HepG2 (cell line): ENCODE results near the gene SCN2A. TPM values are rescaled to one million over a fixed set of nuclear protein-coding genes. Genes with fewer than 3 reads are reported as not detected.

ENCODE experiments used
- ATAC-seq: fragments of 200-7000 bp; cut with Tn5 transposase; 3 replicates; pipeline ENCODE4 v1.9.1; 2020; ENCODE audit warnings: mild to moderate bottlenecking, moderate library complexity
- BruUV-seq: library from RNA; stranded (reverse); fragments of 400-500 nt; replicated peaks from 2 replicates; lab custom pipeline; 2021; lab: Mats Ljungman, UMichigan
- CTCF ChIA-PET: fragments of 300-600 bp; formaldehyde crosslinking; extraction: SDS; loops from one replicate; lab custom pipeline; 2021; ENCODE audit warnings: low total read pairs, inconsistent platforms, low intra/inter-chr PET ratio; lab: Yijun Ruan, JAX
- POLR2A ChIA-PET: fragments of 350-600 bp; sonication (Branson Sonifier 250); formaldehyde crosslinking; loops from one replicate; lab custom pipeline; 2020; ENCODE audit warnings: antibody characterized with exemption, inconsistent platforms; lab: Yijun Ruan, JAX
- DNase-seq: peaks from one replicate; pipeline ENCODE4 v3.0.0-alpha.2; 2015; ENCODE audit warnings: low spot score
- FAIRE-seq: peaks from 3 replicates; lab custom pipeline; 2011; peaks lifted over from hg19 to GRCh38; lab: Jason Lieb, UNC
- H2AFZ ChIP-seq: one replicate; pipeline ENCODE4 v1.6.1; 2011; ENCODE audit warnings: low read length, inconsistent platforms
- H3K27ac ChIP-seq: fragments of 300-600 bp; 3 replicates; pipeline ENCODE4 v1.8.0; 2011; ENCODE audit warnings: mixed run types, mild to moderate bottlenecking, mixed read lengths, low read length, inconsistent platforms; ENCODE audit not compliant: insufficient read depth; ENCODE audit errors: extremely low read length
- H3K27me3 ChIP-seq, 2 experiments: fragments of 200-600 bp in 1 of 2; 2 replicates in 1 of 2; 3 replicates in 1 of 2; pipeline versions ENCODE4 v1.6.0 to v1.8.0; 2011; ENCODE audit warnings: low read length in 2 of 2, mild to moderate bottlenecking in 2 of 2, moderate library complexity in 2 of 2, inconsistent platforms in 1 of 2; ENCODE audit not compliant: insufficient read depth in 2 of 2, control insufficient read depth in 1 of 2
- H3K36me3 ChIP-seq, 2 experiments: fragments of 200-600 bp in 1 of 2; replicated peaks in 1 of 2; 2 replicates in 1 of 2; 3 replicates in 1 of 2; pipeline versions ENCODE4 v1.5.1 to v1.8.0; 2011; ENCODE audit warnings: low read length in 2 of 2, inconsistent platforms in 1 of 2; ENCODE audit not compliant: insufficient read depth in 2 of 2, control insufficient read depth in 1 of 2
- H3K4me1 ChIP-seq: 2 replicates; pipeline ENCODE4 v1.5.1; 2012; ENCODE audit warnings: low read length, inconsistent platforms; ENCODE audit not compliant: insufficient read depth
- H3K4me2 ChIP-seq: 2 replicates; pipeline ENCODE4 v1.6.0; 2011; ENCODE audit warnings: low read depth, low read length, inconsistent platforms
- H3K4me3 ChIP-seq, 3 experiments: fragments of 200-600 bp in 1 of 3; sonication (generic), shearing (Covaris generic) in 1 of 3; replicated peaks in 1 of 3; 2 replicates each; pipeline ENCODE4 v1.5.1; 2011 to 2016; ENCODE audit warnings: low read length in 3 of 3, inconsistent platforms in 2 of 3, low read depth in 2 of 3, mild to moderate bottlenecking in 2 of 3, control low read depth in 1 of 3, mixed read lengths in 1 of 3; ENCODE audit not compliant: insufficient read depth in 1 of 3
- H3K79me2 ChIP-seq: one replicate; pipeline ENCODE4 v1.6.1; 2011; ENCODE audit warnings: low read length, inconsistent platforms; ENCODE audit not compliant: insufficient read depth
- H3K9ac ChIP-seq: 2 replicates; pipeline ENCODE4 v1.6.0; 2011; ENCODE audit warnings: mild to moderate bottlenecking, low read depth, low read length, inconsistent platforms; ENCODE audit not compliant: insufficient read depth
- H3K9me3 ChIP-seq: 2 replicates; pipeline ENCODE4 v1.5.1; 2012; ENCODE audit warnings: mild to moderate bottlenecking, low read length
- H4K20me1 ChIP-seq: 2 replicates; pipeline ENCODE4 v1.6.0; 2011; ENCODE audit warnings: inconsistent platforms, mild to moderate bottlenecking, low read length, moderate library complexity; ENCODE audit not compliant: insufficient read depth
- AHDC1 ChIP-seq: sonication (generic); formaldehyde crosslinking; IDR thresholded peaks from 2 replicates; pipeline ENCODE4 v1.5.1; 2020; ENCODE audit warnings: mild to moderate bottlenecking, missing genetic modification reagents, borderline replicate concordance
- DRAP1 ChIP-seq: IDR thresholded peaks from 2 replicates; pipeline ENCODE4 v1.6.1; 2016; ENCODE audit warnings: missing genetic modification reagents, missing compliant biosample characterization
- MAFF ChIP-seq: IDR thresholded peaks from 2 replicates; pipeline ENCODE4 v1.6.1; 2011; ENCODE audit warnings: low read depth, low read length, improper control_type of control experiment
- NFAT5 ChIP-seq: sonication (generic); formaldehyde crosslinking; IDR thresholded peaks from 2 replicates; pipeline ENCODE4 v1.4.0; 2020; ENCODE audit warnings: missing genetic modification reagents
- ONECUT2 ChIP-seq: sonication (generic); formaldehyde crosslinking; IDR thresholded peaks from 2 replicates; pipeline ENCODE4 v1.4.0; 2020; ENCODE audit warnings: missing genetic modification reagents
- RAD51 ChIP-seq: fragments of 450-650 bp; IDR thresholded peaks from 2 replicates; pipeline ENCODE4 v1.6.1; 2016; ENCODE audit warnings: borderline replicate concordance
- SOX13 ChIP-seq, 3 experiments: fragments of 450-650 bp in 1 of 3; sonication (generic) in 1 of 3; formaldehyde crosslinking in 1 of 3; IDR thresholded peaks in 2 of 3; conservative IDR thresholded peaks in 1 of 3; 2 replicates each; pipeline versions ENCODE4 v1.5.0 to v1.6.1; 2016 to 2020; ENCODE audit warnings: antibody characterized with exemption in 1 of 3, mild to moderate bottlenecking in 1 of 3, missing compliant biosample characterization in 1 of 3, missing genetic modification reagents in 1 of 3, moderate library complexity in 1 of 3
- TCF12 ChIP-seq, 2 experiments: fragments of 450-650 bp in 1 of 2; sonication (generic) in 1 of 2; formaldehyde crosslinking in 1 of 2; IDR thresholded peaks; 2 replicates each; pipeline versions ENCODE4 v1.6.1 to v1.8.0; 2017 to 2022; ENCODE audit warnings: antibody characterized with exemption in 1 of 2, mild to moderate bottlenecking in 1 of 2, missing genetic modification reagents in 1 of 2, moderate library complexity in 1 of 2
- YY1 ChIP-seq: IDR thresholded peaks from 2 replicates; pipeline ENCODE4 v1.6.1; 2011; ENCODE audit warnings: low read length, low read depth, moderate library complexity, mild to moderate bottlenecking; ENCODE audit not compliant: insufficient read depth, insufficient replicate concordance
- ZBTB7B ChIP-seq: sonication (generic); formaldehyde crosslinking; IDR thresholded peaks from 2 replicates; pipeline ENCODE4 v1.4.0; 2020; ENCODE audit warnings: missing genetic modification reagents
- ZFP36L1 ChIP-seq: sonication (generic); formaldehyde crosslinking; IDR thresholded peaks from 2 replicates; pipeline ENCODE4 v1.8.0; 2022; ENCODE audit warnings: mild to moderate bottlenecking, missing genetic modification reagents, moderate library complexity
- ZNF251 ChIP-seq: sonication (generic); formaldehyde crosslinking; IDR thresholded peaks from 2 replicates; pipeline ENCODE4 v1.9.0; 2021; ENCODE audit warnings: mild to moderate bottlenecking, missing genetic modification reagents
- ZNF430 ChIP-seq: sonication (generic); formaldehyde crosslinking; IDR thresholded peaks from 2 replicates; pipeline ENCODE4 v1.9.0; 2021; ENCODE audit warnings: mild to moderate bottlenecking, missing genetic modification reagents
- ZNF883 ChIP-seq: sonication (generic); formaldehyde crosslinking; IDR thresholded peaks from 2 replicates; pipeline ENCODE4 v1.5.1; 2020; ENCODE audit warnings: mild to moderate bottlenecking, missing genetic modification reagents; ENCODE audit errors: not compliant biosample characterization
- in situ Hi-C: cut with HindIII; loops from 2 replicates; pipeline ENCODE4 v1.10.0; 2017; ENCODE audit warnings: low pct_unique_long_range_greater_than_20kb; ENCODE audit not compliant: extremely low pct_ligation_motif_present
- intact Hi-C: fragments of 100-400 bp; cut with micrococcal nuclease; formaldehyde crosslinking; loops from one replicate; pipeline ENCODE4 v1.10.0; 2022; ENCODE audit not compliant: unreplicated experiment
- polyA plus RNA-seq, 8 experiments: library from polyadenylated mRNA; depleted of rRNA in 3 of 8; stranded (reverse) in 7 of 8; unstranded in 1 of 8; fragments of >200 nt; fragmentation: Illumina TruSeq in 4 of 8; extraction: Trizol in 4 of 8; gene quantifications; 2 replicates each; pipeline versions ENCODE4 v1.2.1 to v1.2.3, GENCODE V29; 2011 to 2016; ENCODE audit warnings: low read depth in 4 of 8, missing spikeins in 1 of 8, mixed read lengths in 1 of 8; ENCODE audit not compliant: insufficient read depth in 1 of 8
- total RNA-seq, 5 experiments: library from RNA; depleted of rRNA; stranded (reverse); fragments of >200 nt; fragmentation: Illumina TruSeq; extraction: Trizol; gene quantifications; 2 replicates each; pipeline ENCODE4 v1.2.3, GENCODE V29; 2016; ENCODE audit warnings: low read depth in 1 of 5

SCN2A gene
- total and polyA plus RNA-seq, 2 of the 13 experiments (the other 11 are each of a cell fraction or from before 2014, with no cell fraction given): 0.20 to 0.30 TPM

- FAIRE-seq (no peak), DNase-seq (no peak), ATAC-seq (no peak)
- BruUV-seq: no TSS peak
- H2AFZ ChIP-seq: no peak overlapping the region
- H4K20me1 ChIP-seq: no peaks in the 10 kb centered on the region
- H3K27me3 ChIP-seq: no peaks in the 10 kb centered on the region
- CTCF ChIA-PET: no interaction called here
- no peaks in the 10 kb centered on the region for H3K36me3 ChIP-seq
- no peak overlapping the region for H3K4me2 ChIP-seq
- H3K9me3 ChIP-seq: no peaks in the 10 kb centered on the region
- no peaks in the 10 kb centered on the region for H3K4me1 ChIP-seq
- in situ Hi-C loops: no loop called here
- POLR2A ChIA-PET: no interaction called here
- H3K27ac ChIP-seq: no peak overlapping the region
- H3K79me2 ChIP-seq: no peaks in the 10 kb centered on the region
- intact Hi-C loops: no loop called here
- H3K9ac ChIP-seq: no peak overlapping the region
- no peak overlapping the region for H3K4me3 ChIP-seq
- TF ChIP-seq ZFP36L1 (CRISPR knock-in tag) (no peak), ZNF883 (CRISPR knock-in tag) (no peak), YY1 (no peak), MAFF (no peak), NFAT5 (CRISPR knock-in tag) (no peak), ONECUT2 (CRISPR knock-in tag) (no peak), ZBTB7B (CRISPR knock-in tag) (no peak), TCF12 (IDR thresholded peaks at IDR 0.05) (no peak), TCF12 (CRISPR knock-in tag; IDR thresholded peaks at IDR 0.05) (no peak), DRAP1 (no peak), AHDC1 (CRISPR knock-in tag) (no peak), RAD51 (no peak), ZNF251 (CRISPR knock-in tag) (no peak), SOX13 (IDR thresholded peaks at IDR 0.05) (no peak), SOX13 (CRISPR knock-in tag; conservative IDR thresholded peaks at IDR 0.05 in 1 of 2, IDR thresholded peaks at IDR 0.05 in 1 of 2) (no peak), ZNF430 (CRISPR knock-in tag) (no peak)
These were observed 191.8 kb downstream of the SCN2A start for GRCh38 chr2:165431014-165431413.
